ENCODE results near the gene LMBRD1.

The LMBRD1 gene

DNA sequence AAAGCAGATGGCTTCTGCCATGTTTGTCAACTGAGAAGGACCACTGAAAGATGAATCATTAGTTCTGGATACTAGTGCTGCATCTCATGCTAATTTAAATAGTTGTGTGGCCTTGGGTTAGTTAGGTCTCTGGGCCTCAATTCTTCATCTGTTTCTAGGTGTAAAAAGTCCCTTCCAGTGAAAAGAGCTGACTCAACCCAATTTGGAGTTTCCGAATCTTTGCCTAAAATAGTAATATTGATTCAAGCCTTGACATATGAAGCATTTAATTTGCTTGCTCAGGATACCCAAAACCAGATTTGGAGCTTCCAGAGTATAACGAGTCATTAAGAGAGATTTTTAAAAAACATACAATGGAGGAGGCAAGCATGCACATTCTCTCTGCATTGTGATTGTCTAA, 163.9 kb downstream of the LMBRD1 start:
- DNase-seq (ENCODE audit: low read depth in 1 of 2, low spot score in 1 of 2): no peak

DNA sequence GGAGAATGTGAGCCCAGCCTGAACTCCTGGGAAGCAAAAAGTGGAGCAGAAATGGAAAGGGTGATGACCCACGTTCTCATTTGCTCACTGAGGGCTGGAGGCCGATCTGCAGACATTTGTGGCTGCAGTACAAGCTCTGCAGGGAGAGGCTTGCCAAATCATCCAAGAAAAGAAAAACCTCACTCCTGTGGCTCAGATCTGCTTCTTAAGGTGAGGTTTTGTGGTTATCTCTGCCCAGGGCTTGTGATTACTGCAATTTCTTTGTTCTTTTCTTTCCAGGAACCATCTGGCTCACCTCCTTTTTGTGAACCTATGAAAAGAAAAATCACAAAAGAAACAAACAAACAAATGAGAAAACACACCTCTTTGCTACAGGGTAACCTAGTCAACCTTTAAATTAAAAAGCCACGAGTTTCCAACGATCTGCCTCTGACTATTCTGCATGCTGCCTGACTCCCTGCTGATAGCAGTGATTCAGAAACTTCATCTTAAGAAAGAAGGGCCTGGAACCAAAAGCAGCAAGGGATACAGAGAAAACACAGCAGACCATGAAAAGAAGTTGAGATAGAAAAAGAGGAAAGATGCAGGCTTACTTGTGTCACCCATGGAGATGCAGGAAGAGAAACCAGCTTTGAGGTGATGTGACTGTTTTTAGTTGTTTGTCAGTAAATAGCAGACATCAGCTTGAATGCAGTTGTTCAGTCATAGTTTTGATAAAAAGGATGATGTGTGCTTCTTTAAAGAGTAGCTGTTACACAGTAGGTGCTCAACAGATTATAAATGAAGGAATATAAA, 165.1 kb downstream of the LMBRD1 start:
- DNase-seq (ENCODE audit: low read depth in 1 of 2, low spot score in 1 of 2): no peak

DNA sequence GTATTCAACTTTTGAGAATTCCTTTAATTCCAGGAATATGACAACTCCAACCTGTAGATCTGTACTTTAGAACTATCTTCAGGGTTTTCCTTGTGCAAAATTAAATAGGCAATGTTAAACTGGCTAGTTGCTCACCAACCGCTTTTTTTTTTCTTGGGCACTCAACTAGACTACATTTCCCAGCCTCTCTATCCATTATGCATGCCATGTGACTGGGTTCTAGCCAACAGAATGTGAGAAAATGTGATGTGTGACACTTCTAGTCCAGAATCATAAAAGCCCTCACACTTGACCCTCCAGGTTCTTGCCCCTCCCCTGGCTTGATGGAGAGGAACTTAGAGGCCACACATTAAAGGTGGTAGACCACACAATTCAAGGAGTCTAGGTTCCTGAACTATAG, 166.0 kb downstream of the LMBRD1 start:
- no peak for DNase-seq (ENCODE audit: low read depth in 1 of 2, low spot score in 1 of 2)

DNA sequence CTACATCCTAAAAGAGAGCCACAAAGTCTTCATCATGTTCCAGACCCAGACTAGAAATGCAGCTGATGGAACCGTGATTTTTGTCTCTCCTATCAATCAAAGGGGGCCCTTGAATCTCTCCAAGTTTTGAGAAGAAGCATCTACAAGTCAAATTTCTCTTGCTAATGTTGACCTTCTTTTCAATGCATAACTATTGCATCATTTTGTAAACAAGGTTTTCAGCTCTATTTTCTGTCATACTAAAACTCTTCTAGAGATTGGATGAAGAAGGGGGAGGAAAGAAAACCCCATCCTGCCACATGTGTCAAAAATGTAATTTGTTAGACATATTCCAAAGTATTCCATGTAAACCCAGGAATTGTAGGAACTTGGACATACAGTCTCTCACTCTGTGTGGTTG, 169.2 kb downstream of the LMBRD1 start:
- no peak for DNase-seq (ENCODE audit: low read depth in 1 of 2, low spot score in 1 of 2)

DNA sequence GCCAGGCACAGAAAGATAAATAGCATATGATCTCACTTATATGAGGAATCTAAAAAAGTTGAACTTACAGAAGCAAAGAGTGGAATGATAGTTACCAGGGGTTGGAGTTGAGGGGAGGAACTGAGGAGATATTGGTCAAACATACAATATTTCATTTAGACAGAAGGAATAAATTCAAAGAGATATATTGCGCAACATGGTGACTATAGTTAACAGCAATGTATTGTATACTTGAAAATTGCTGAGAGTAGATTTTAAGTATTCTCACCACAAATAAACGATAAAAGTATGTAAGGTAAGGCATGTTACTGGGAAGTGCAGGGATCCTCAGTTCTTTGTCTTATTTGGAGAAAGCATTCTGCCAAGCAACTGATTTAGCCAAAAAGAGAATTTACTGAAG, 171.9 kb downstream of the LMBRD1 start:
- DNase-seq (ENCODE audit: low read depth in 1 of 2, low spot score in 1 of 2): no peak

All from activated T-helper 1 cell treated with anti-CD3 and anti-CD28 coated beads, Interleukin-2, amount 50 U/mL, for 16 hours (primary cell).